HG03280 (cell line): ENCODE data around the gene CEACAM18.
"Not testable (repeated sequence)": the region's sequence is repeated elsewhere in the genome, so short reads cannot be mapped to it uniquely, and the experiment has no call there.

Source experiments
- ATAC-seq: cut with Tn5 transposase; IDR thresholded peaks from one replicate; pipeline ENCODE4 v1.9.1; 2021; ENCODE audit warnings: mild to moderate bottlenecking, moderate library complexity; ENCODE audit not compliant: unreplicated experiment

The CEACAM18 gene

GRCh38 chr19:51478381-51479234 lies at the start of gene CEACAM18:
CEACAM18 (plus strand) TSS chr19:51478539.
- no peak for ATAC-seq

- no peak for ATAC-seq
Measured at GRCh38 chr19:51430221-51430620, 48.1 kb upstream of the CEACAM18 start.

GRCh38 chr19:51431124-51431523 lies 47.2 kb upstream of the CEACAM18 start:
- ATAC-seq: no peak

- ATAC-seq: no peak
Measured at GRCh38 chr19:51433043-51433442, 45.3 kb upstream of the CEACAM18 start.

GRCh38 chr19:51434456-51434855 lies 43.9 kb upstream of the CEACAM18 start:
- ATAC-seq: no peak

- ATAC-seq: no peak
Measured at GRCh38 chr19:51439021-51439465, 39.3 kb upstream of the CEACAM18 start.

- no peak for ATAC-seq
Measured at GRCh38 chr19:51440052-51440451, 38.3 kb upstream of the CEACAM18 start.

- ATAC-seq: no peak
Measured at GRCh38 chr19:51440846-51441409, 37.4 kb upstream of the CEACAM18 start.

- ATAC-seq: peak; percentile 92
Measured at GRCh38 chr19:51441410-51442390, 36.6 kb upstream of the CEACAM18 start.

- not testable (repeated sequence) for ATAC-seq
Measured at GRCh38 chr19:51447510-51447909, 30.8 kb upstream of the CEACAM18 start.

GRCh38 chr19:51448011-51448410 lies 30.3 kb upstream of the CEACAM18 start:
- ATAC-seq: no peak

- no peak for ATAC-seq
Measured at GRCh38 chr19:51448411-51449016, 29.8 kb upstream of the CEACAM18 start.

GRCh38 chr19:51450730-51451307 lies 27.5 kb upstream of the CEACAM18 start:
- ATAC-seq: no peak

- no peak for ATAC-seq
Measured at GRCh38 chr19:51456541-51457290, 21.6 kb upstream of the CEACAM18 start.

- no peak for ATAC-seq
Measured at GRCh38 chr19:51457351-51458013, 20.9 kb upstream of the CEACAM18 start.

GRCh38 chr19:51458051-51458645 lies 20.2 kb upstream of the CEACAM18 start, which contains the start of gene SIGLEC8:
SIGLEC8 (minus strand) TSS chr19:51458454; CDS start chr19:51458387, 67 bp downstream.
- ATAC-seq: no peak

- ATAC-seq: no peak
Measured at GRCh38 chr19:51458899-51459505, 19.3 kb upstream of the CEACAM18 start.
